ENCODE data around the gene CCDC74B.
A peak's percentile ranks its signal among the peaks of the same experiment; 100 is the strongest.
"Not testable (repeated sequence)": the region's sequence is repeated elsewhere in the genome, so short reads cannot be mapped to it uniquely, and the experiment has no call there.

Gene CCDC74B

DNA sequence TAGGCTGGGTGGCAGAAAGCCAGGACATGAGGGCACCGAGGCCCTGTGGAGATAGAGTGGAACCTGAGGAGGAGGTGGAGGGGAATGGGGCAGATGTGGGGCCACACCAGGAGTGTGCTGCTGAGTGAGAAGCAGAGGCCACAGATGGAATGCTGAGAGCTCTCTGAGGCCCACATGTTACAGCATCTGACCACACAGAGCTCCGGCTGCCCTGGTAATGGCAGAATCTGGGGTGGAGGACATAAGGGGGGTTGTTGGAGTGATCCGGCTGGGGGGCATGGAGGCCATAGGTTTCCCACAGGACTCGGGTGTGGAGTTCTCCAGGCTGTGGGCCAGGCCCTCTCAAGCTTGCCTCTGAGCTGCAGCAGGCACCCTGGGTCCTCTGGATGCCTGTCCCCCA is 41.0 kb upstream of the CCDC74B start:
- peaks cover 7% of the 10 kb centered on the region for H3K36me3 Mint-ChIP-seq (ENCODE audit: low read depth)
- no peaks in the 10 kb centered on the region for H3K9me3 Mint-ChIP-seq
- DNase-seq: no peak
- peaks cover 16% of the 10 kb centered on the region for H3K4me1 Mint-ChIP-seq
- peaks cover 2% of the 10 kb centered on the region for H3K27me3 Mint-ChIP-seq (ENCODE audit: low read depth, poor library complexity)
- TF ChIP-seq, protein P1, sequence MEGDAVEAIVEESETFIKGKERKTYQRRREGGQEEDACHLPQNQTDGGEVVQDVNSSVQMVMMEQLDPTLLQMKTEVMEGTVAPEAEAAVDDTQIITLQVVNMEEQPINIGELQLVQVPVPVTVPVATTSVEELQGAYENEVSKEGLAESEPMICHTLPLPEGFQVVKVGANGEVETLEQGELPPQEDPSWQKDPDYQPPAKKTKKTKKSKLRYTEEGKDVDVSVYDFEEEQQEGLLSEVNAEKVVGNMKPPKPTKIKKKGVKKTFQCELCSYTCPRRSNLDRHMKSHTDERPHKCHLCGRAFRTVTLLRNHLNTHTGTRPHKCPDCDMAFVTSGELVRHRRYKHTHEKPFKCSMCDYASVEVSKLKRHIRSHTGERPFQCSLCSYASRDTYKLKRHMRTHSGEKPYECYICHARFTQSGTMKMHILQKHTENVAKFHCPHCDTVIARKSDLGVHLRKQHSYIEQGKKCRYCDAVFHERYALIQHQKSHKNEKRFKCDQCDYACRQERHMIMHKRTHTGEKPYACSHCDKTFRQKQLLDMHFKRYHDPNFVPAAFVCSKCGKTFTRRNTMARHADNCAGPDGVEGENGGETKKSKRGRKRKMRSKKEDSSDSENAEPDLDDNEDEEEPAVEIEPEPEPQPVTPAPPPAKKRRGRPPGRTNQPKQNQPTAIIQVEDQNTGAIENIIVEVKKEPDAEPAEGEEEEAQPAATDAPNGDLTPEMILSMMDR (IDR thresholded peaks at IDR 0.05): no peak
- no peak overlapping the region for H3K4me3 Mint-ChIP-seq
- H3K27ac Mint-ChIP-seq: no peak overlapping the region

DNA sequence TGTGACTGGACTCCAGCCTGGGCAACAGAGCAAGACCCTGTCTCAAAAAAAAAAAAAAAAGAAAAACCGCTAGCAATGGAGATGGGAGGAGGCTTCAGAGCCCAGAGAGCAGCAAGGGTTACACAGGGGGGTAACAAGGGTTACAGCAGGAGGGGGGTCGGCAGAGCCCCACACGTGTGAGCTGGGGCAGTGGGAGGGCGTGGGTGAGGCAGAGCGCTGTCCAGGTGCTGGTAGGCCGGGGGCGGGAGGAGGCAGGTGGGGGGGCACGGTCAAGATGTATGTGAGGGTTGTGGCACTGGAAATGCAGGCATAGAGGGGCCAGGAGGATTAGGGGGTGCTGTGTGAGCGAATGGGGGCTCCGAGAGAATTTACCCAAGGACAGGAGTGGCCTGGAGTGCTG is 40.5 kb upstream of the CCDC74B start:
- H3K27ac Mint-ChIP-seq: no peak overlapping the region
- DNase-seq: no peak
- TF ChIP-seq, protein P1 (IDR thresholded peaks at IDR 0.05): no peak
- peaks cover 7% of the 10 kb centered on the region for H3K36me3 Mint-ChIP-seq (ENCODE audit: low read depth)
- H3K4me3 Mint-ChIP-seq: no peak overlapping the region
- H3K9me3 Mint-ChIP-seq: no peaks in the 10 kb centered on the region
- peaks cover 2% of the 10 kb centered on the region for H3K27me3 Mint-ChIP-seq (ENCODE audit: low read depth, poor library complexity)
- H3K4me1 Mint-ChIP-seq: peaks cover 21% of the 10 kb centered on the region

DNA sequence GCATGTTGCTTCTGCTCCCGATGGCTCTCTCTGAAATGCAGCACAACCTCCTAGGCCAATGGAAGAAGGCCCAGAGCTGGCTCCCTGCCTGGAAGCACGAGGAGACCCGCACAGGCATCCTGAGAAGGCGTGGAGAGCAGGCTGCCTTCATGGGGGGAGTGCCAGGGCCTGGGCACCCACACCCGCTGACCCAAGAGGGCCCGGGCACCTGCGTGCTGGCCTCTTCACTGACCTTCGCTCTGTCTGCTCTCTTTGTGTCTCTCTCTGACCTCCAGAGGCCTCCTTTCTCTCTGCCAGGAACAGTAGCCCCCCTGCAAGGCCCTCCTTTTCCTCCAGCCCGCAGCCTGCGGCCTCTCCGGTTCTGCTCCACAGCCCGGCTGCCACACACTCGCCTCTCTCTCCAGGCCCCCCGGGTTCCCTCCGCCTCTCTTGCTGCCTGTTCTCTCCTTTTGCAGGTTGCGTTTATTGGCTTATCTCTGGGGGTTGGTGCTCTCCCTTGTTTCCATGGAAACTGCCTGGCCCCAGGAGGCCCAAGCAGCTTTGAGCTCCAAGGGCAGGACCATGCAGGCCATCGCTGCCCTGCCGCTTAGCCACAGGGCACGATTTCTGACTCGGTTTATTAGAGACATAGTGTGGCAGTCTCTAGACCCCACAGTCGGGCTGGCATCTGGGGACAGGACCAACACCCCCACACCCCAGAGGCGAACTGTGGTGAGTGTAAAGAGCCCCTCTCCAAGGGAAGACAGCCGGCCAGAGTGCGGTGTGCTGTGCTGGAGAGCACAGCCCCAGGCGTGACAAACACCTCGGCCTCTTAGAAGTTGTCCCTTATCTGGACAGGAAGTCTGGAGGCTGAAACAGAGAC is 38.8 kb upstream of the CCDC74B start:
- H3K4me1 Mint-ChIP-seq: peaks cover 24% of the 10 kb centered on the region
- peak overlapping the region; percentile 91 for H3K27ac Mint-ChIP-seq
- H3K4me3 Mint-ChIP-seq: peak overlapping the region; percentile 83
- H3K9me3 Mint-ChIP-seq: no peaks in the 10 kb centered on the region
- peak; percentile 54 for DNase-seq
- H3K36me3 Mint-ChIP-seq (ENCODE audit: low read depth): peaks cover 7% of the 10 kb centered on the region
- H3K27me3 Mint-ChIP-seq (ENCODE audit: low read depth, poor library complexity): peaks cover 2% of the 10 kb centered on the region
- TF ChIP-seq, protein P1 (IDR thresholded peaks at IDR 0.05): no peak

DNA sequence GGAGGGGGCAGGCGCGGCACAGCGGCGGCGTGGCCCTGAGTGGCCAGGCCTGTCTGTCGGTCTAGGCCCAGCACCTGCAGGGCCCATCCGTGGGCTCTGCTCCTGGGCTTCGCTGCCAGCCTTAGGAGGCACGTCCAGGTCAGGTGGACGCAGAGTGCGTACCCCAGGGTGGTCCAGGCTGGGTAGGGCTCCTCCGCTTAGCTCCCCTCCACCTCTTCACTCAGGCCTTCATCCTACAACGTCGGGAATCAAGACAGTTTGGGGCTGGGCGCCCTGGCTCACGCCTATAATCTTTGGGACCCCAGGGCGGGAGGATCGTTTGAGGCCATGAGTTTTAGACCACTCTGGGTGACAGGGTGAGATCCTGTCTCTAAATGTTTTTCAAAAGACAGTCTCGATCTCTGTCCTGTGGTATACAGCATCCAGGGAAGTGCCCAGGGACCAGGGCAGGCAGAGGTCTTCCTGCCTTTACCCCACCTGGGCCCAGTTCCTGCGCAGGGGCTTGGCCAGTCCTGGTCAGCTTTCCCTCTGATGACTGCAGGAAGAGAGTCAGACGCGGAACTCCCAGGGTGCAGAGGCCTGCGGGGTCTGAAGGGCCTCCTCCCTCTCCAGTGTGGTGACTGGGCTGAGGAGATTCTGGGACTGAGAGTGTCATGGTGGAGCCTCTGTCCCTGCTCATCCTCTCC is 38.1 kb upstream of the CCDC74B start:
- Mint-ChIP-seq H3K27ac (peak overlapping the region; percentile 91), H3K4me3 (peak overlapping the region; percentile 83), H3K4me1 (peaks cover 24% of the 10 kb centered on the region)
- not testable (repeated sequence) for DNase-seq; H3K27me3 Mint-ChIP-seq (ENCODE audit: low read depth, poor library complexity); H3K9me3 Mint-ChIP-seq; H3K36me3 Mint-ChIP-seq (ENCODE audit: low read depth)

DNA sequence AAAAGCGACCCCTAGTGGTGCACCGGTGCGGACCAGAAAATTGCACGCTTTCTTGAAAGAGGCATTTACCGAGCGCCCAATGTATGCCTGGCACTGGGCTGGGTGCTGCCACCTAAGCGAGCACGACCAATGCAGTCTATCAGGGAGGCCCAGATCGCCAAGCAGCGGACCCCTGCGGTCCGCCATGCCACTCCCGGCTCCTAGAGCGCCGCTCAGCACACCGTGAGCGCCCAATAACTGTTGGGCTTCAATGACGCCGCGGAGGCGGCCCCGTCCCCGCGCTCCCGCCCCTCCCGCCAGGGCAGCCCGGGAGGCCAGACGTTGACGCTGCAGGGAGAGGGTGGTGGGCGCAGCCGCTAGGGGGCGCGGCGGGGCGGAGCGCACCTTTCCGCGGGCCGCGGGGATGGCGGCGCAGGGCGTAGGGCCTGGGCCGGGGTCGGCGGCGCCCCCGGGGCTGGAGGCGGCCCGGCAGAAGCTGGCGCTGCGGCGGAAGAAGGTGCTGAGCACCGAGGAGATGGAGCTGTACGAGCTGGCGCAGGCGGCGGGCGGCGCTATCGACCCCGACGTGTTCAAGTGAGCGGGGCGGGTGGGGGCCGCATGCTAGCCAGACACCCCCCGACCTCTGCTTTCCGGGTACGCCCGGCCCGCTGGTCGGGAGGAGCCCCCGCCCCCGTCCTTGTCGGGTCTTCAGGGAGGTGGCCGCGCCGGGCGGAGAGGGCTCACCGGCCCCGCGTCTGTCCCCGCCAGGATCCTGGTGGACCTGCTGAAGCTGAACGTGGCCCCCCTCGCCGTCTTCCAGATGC is 37.2 kb upstream of the CCDC74B start, which contains the start of gene MZT2B:
Gene MZT2B (plus strand): TSS at position 383 of the 803 bp plus-strand sequence. CDS start 21 bp downstream, at position 404.
- Mint-ChIP-seq H3K27ac (peak within 1 kb of the TSS; percentile 95), H3K36me3 (ENCODE audit: low read depth) (peaks cover 13% of the 10 kb centered on the region), H3K4me1 (peaks cover 24% of the 10 kb centered on the region), H3K4me3 (peak within 1 kb of the TSS; percentile 93)
- peak; percentile 92 for DNase-seq
- TF ChIP-seq, protein P1 (IDR thresholded peaks at IDR 0.05): peak; percentile 59
- H3K9me3 Mint-ChIP-seq; H3K27me3 Mint-ChIP-seq (ENCODE audit: low read depth, poor library complexity): not testable (repeated sequence)

All from nephron progenitor cell (in vitro differentiated cells).